ENCODE results near the gene NT5DC1.
A peak's percentile ranks its signal among the peaks of the same experiment; 100 is the strongest.

NT5DC1 gene

GRCh38 chr6:116100419-116101301, at the start of gene NT5DC1:
NT5DC1 (plus strand) TSS chr6:116100853; CDS start chr6:116100931, 78 bp downstream.
- peak; percentile 84 for DNase-seq

- no peak for DNase-seq
These were observed 49.4 kb upstream of the NT5DC1 start for GRCh38 chr6:116051244-116051643.

- DNase-seq, result no peak
These were observed 45.1 kb upstream of the NT5DC1 start for GRCh38 chr6:116055513-116055912.

GRCh38 chr6:116057766-116058165, 42.9 kb upstream of the NT5DC1 start:
- no peak for DNase-seq

- DNase-seq, result no peak
These were observed 40.7 kb upstream of the NT5DC1 start for GRCh38 chr6:116059713-116060571.

- no peak for DNase-seq
These were observed 39.9 kb upstream of the NT5DC1 start, which contains the start of gene FRK for GRCh38 chr6:116060572-116061283. FRK (minus strand) TSS chr6:116060891; CDS start chr6:116060311, 580 bp downstream.

- no peak for DNase-seq
These were observed 38.2 kb upstream of the NT5DC1 start for GRCh38 chr6:116062496-116062895.

- DNase-seq, result no peak
These were observed 36.0 kb upstream of the NT5DC1 start for GRCh38 chr6:116064666-116065065.

GRCh38 chr6:116066789-116067188, 33.9 kb upstream of the NT5DC1 start:
- DNase-seq, result no peak

GRCh38 chr6:116070101-116070500, 30.6 kb upstream of the NT5DC1 start:
- DNase-seq, result no peak

- no peak for DNase-seq
These were observed 29.9 kb upstream of the NT5DC1 start for GRCh38 chr6:116070616-116071389.

GRCh38 chr6:116072368-116072767, 28.3 kb upstream of the NT5DC1 start:
- DNase-seq, result no peak

- no peak for DNase-seq
These were observed 26.8 kb upstream of the NT5DC1 start for GRCh38 chr6:116073765-116074440.

- no peak for DNase-seq
These were observed 25.8 kb upstream of the NT5DC1 start for GRCh38 chr6:116074732-116075390.

GRCh38 chr6:116078522-116078921, 22.1 kb upstream of the NT5DC1 start:
- no peak for DNase-seq

GRCh38 chr6:116078945-116079344, 21.7 kb upstream of the NT5DC1 start:
- DNase-seq, result no peak

GRCh38 chr6:116083052-116083451, 17.6 kb upstream of the NT5DC1 start:
- no peak for DNase-seq

- DNase-seq, result no peak
These were observed 16.4 kb upstream of the NT5DC1 start for GRCh38 chr6:116084284-116084683.

- DNase-seq, result no peak
These were observed 13.1 kb upstream of the NT5DC1 start for GRCh38 chr6:116087437-116088027.

GRCh38 chr6:116088946-116089345, 11.7 kb upstream of the NT5DC1 start:
- no peak for DNase-seq

- DNase-seq, result no peak
These were observed 10.4 kb upstream of the NT5DC1 start for GRCh38 chr6:116090251-116090650.
